Measurements from ENCODE around the gene ZFYVE21.

GRCh38 chr14:103695296-103696069 is 20.1 kb upstream of the ZFYVE21 start:
- TF ChIP-seq CTCF (conservative IDR thresholded peaks at IDR 0.05 in 1 of 2, IDR thresholded peaks at IDR 0.05 in 1 of 2; ENCODE audit: extremely low read depth in 1 of 2, insufficient read depth in 1 of 2, low read depth in 1 of 2, low read length in 2 of 2) (no peak), EZH2 (IDR thresholded peaks at IDR 0.05; ENCODE audit: borderline replicate concordance, low read length) (no peak)
